ENCODE measurements around the gene PDK2.

PDK2 gene

GRCh38 chr17:50150354-50151040, 55.3 kb downstream of the PDK2 start, which contains the start of gene PPP1R9B:
PPP1R9B (minus strand) TSS chr17:50150677; CDS start chr17:50150513, 164 bp downstream.
- WGBS (ENCODE audit: extremely low coverage, insufficient coverage, insufficient read length), result no CpG with 5 or more reads among the region's 69 CpGs
- Histone ChIP-seq H2BK120ac (ENCODE audit: insufficient read depth, low read length, poor library complexity) (peak within 1 kb of the TSS; percentile 59), H3K18ac (ENCODE audit: low read length) (peak within 1 kb of the TSS; percentile 74), H3K9ac (ENCODE audit: low read length) (peak within 1 kb of the TSS; percentile 81), H3K14ac (ENCODE audit: low read length) (peak within 1 kb of the TSS; percentile 87), H3K27ac (ENCODE audit: low read depth, low read length) (peak within 1 kb of the TSS; percentile 59), H3K79me2 (ENCODE audit: control insufficient read depth, insufficient read depth, low read length, poor library complexity) (peaks cover 19% of the 10 kb centered on the region), H3K79me1 (ENCODE audit: low read length) (peaks cover 23% of the 10 kb centered on the region), H2AK5ac (ENCODE audit: low read length) (peak within 1 kb of the TSS; percentile 75), H2BK5ac (ENCODE audit: low read depth, low read length, poor library complexity) (peak within 1 kb of the TSS; percentile 71), H3K4ac (ENCODE audit: low read depth, low read length) (peak within 1 kb of the TSS; percentile 84), H4K12ac (ENCODE audit: low read depth, low read length) (peak within 1 kb of the TSS; percentile 82), H3K4me1 (ENCODE audit: control insufficient read depth in 1 of 2, insufficient read depth in 2 of 2, low read length in 2 of 2) (peaks cover 15 to 27% of the 10 kb centered on the region in 2 experiments), H4K91ac (ENCODE audit: low read depth, low read length) (peak within 1 kb of the TSS; percentile 80), H3K27me3 (ENCODE audit: insufficient read depth, low read length) (no peaks in the 10 kb centered on the region), H3K23ac (ENCODE audit: low read length) (no peak within 1 kb of the TSS), H3K36me3 (ENCODE audit: control insufficient read depth in 1 of 2, insufficient read depth in 2 of 2, low read length in 2 of 2) (peaks cover 10 to 13% of the 10 kb centered on the region in 2 experiments), H2BK12ac (ENCODE audit: low read length) (peak within 1 kb of the TSS; percentile 29), H3K9me3 (ENCODE audit: insufficient read depth, low read depth, low read length) (no peaks in the 10 kb centered on the region), H3K4me3 (ENCODE audit: low read depth, low read length) (peak within 1 kb of the TSS; percentile 85), H4K8ac (ENCODE audit: low read depth, low read length) (peak within 1 kb of the TSS; percentile 88), H3K4me2 (ENCODE audit: low read length) (peak within 1 kb of the TSS; percentile 95), H2AFZ (ENCODE audit: insufficient read depth, low read length, poor library complexity) (peak within 1 kb of the TSS; percentile 74)
- DNase-seq, result no peak

- peaks cover 5 to 8% of the 10 kb centered on the region in 2 experiments for H3K36me3 ChIP-seq (ENCODE audit: control insufficient read depth in 1 of 2, insufficient read depth in 2 of 2, low read length in 2 of 2)
- H2BK5ac ChIP-seq (ENCODE audit: low read depth, low read length, poor library complexity), result peak overlapping the region; percentile 71
- peaks cover 19% of the 10 kb centered on the region for H3K79me2 ChIP-seq (ENCODE audit: control insufficient read depth, insufficient read depth, low read length, poor library complexity)
- H3K23ac ChIP-seq (ENCODE audit: low read length), result no peak overlapping the region
- peak overlapping the region; percentile 65 for H3K27ac ChIP-seq (ENCODE audit: low read depth, low read length)
- H3K4ac ChIP-seq (ENCODE audit: low read depth, low read length), result peak overlapping the region; percentile 38
- H3K9me3 ChIP-seq (ENCODE audit: insufficient read depth, low read depth, low read length), result no peaks in the 10 kb centered on the region
- H2AFZ ChIP-seq (ENCODE audit: insufficient read depth, low read length, poor library complexity), result peak overlapping the region; percentile 9
- no CpG with 5 or more reads among the region's 40 CpGs for WGBS (ENCODE audit: extremely low coverage, insufficient coverage, insufficient read length)
- peak overlapping the region; percentile 29 for H2BK12ac ChIP-seq (ENCODE audit: low read length)
- no peaks in the 10 kb centered on the region for H3K27me3 ChIP-seq (ENCODE audit: insufficient read depth, low read length)
- H3K18ac ChIP-seq (ENCODE audit: low read length), result peak overlapping the region; percentile 12
- peak overlapping the region; percentile 92 for H4K8ac ChIP-seq (ENCODE audit: low read depth, low read length)
- H3K4me3 ChIP-seq (ENCODE audit: low read depth, low read length), result peak overlapping the region; percentile 85
- H2BK120ac ChIP-seq (ENCODE audit: insufficient read depth, low read length, poor library complexity), result peak overlapping the region; percentile 59
- H4K12ac ChIP-seq (ENCODE audit: low read depth, low read length), result peak overlapping the region; percentile 78
- H3K4me1 ChIP-seq (ENCODE audit: control insufficient read depth in 1 of 2, insufficient read depth in 2 of 2, low read length in 2 of 2), result peaks cover 15 to 27% of the 10 kb centered on the region in 2 experiments
- peaks cover 23% of the 10 kb centered on the region for H3K79me1 ChIP-seq (ENCODE audit: low read length)
- peak overlapping the region; percentile 64 for H3K14ac ChIP-seq (ENCODE audit: low read length)
- DNase-seq, result peak; percentile 86 to 93
- H2AK5ac ChIP-seq (ENCODE audit: low read length), result peak overlapping the region; percentile 75
- H4K91ac ChIP-seq (ENCODE audit: low read depth, low read length), result peak overlapping the region; percentile 71
- H3K4me2 ChIP-seq (ENCODE audit: low read length), result peak overlapping the region; percentile 95
- H3K9ac ChIP-seq (ENCODE audit: low read length), result no peak overlapping the region
Observed at GRCh38 chr17:50151041-50151936, 56.1 kb downstream of the PDK2 start.

GRCh38 chr17:50151937-50152547, 56.9 kb downstream of the PDK2 start:
- H2AFZ ChIP-seq (ENCODE audit: insufficient read depth, low read length, poor library complexity), result peak overlapping the region; percentile 80
- peak overlapping the region; percentile 78 for H2BK5ac ChIP-seq (ENCODE audit: low read depth, low read length, poor library complexity)
- H2BK12ac ChIP-seq (ENCODE audit: low read length), result peak overlapping the region; percentile 1
- peak overlapping the region; percentile 36 for H3K14ac ChIP-seq (ENCODE audit: low read length)
- peak overlapping the region; percentile 10 for H3K9ac ChIP-seq (ENCODE audit: low read length)
- WGBS (ENCODE audit: extremely low coverage, insufficient coverage, insufficient read length), result no CpG with 5 or more reads among the region's 12 CpGs
- peak overlapping the region; percentile 83 for H4K12ac ChIP-seq (ENCODE audit: low read depth, low read length)
- H3K27me3 ChIP-seq (ENCODE audit: insufficient read depth, low read length), result no peaks in the 10 kb centered on the region
- peak overlapping the region; percentile 60 for H3K4me3 ChIP-seq (ENCODE audit: low read depth, low read length)
- no peak overlapping the region for H3K23ac ChIP-seq (ENCODE audit: low read length)
- H3K4me1 ChIP-seq (ENCODE audit: control insufficient read depth in 1 of 2, insufficient read depth in 2 of 2, low read length in 2 of 2), result peaks cover 15 to 25% of the 10 kb centered on the region in 2 experiments
- peaks cover 19% of the 10 kb centered on the region for H3K79me2 ChIP-seq (ENCODE audit: control insufficient read depth, insufficient read depth, low read length, poor library complexity)
- peak overlapping the region; percentile 63 for H3K4me2 ChIP-seq (ENCODE audit: low read length)
- peaks cover 23% of the 10 kb centered on the region for H3K79me1 ChIP-seq (ENCODE audit: low read length)
- peaks cover 1 to 2% of the 10 kb centered on the region in 2 experiments for H3K36me3 ChIP-seq (ENCODE audit: control insufficient read depth in 1 of 2, insufficient read depth in 2 of 2, low read length in 2 of 2)
- peak overlapping the region; percentile 35 for H3K4ac ChIP-seq (ENCODE audit: low read depth, low read length)
- H4K8ac ChIP-seq (ENCODE audit: low read depth, low read length), result peak overlapping the region; percentile 92
- DNase-seq, result peak; percentile 85 to 87
- peak overlapping the region; percentile 65 for H3K27ac ChIP-seq (ENCODE audit: low read depth, low read length)
- H3K18ac ChIP-seq (ENCODE audit: low read length), result peak overlapping the region; percentile 66
- H4K91ac ChIP-seq (ENCODE audit: low read depth, low read length), result peak overlapping the region; percentile 90
- H3K9me3 ChIP-seq (ENCODE audit: insufficient read depth, low read depth, low read length), result no peaks in the 10 kb centered on the region
- peak overlapping the region; percentile 42 for H2AK5ac ChIP-seq (ENCODE audit: low read length)
- peak overlapping the region; percentile 50 for H2BK120ac ChIP-seq (ENCODE audit: insufficient read depth, low read length, poor library complexity)

- no peak overlapping the region for H3K14ac ChIP-seq (ENCODE audit: low read length)
- H3K4me1 ChIP-seq (ENCODE audit: control insufficient read depth in 1 of 2, insufficient read depth in 2 of 2, low read length in 2 of 2), result peaks cover 15 to 24% of the 10 kb centered on the region in 2 experiments
- H2BK120ac ChIP-seq (ENCODE audit: insufficient read depth, low read length, poor library complexity), result no peak overlapping the region
- no peaks in the 10 kb centered on the region for H3K27me3 ChIP-seq (ENCODE audit: insufficient read depth, low read length)
- peak overlapping the region; percentile 36 for H4K91ac ChIP-seq (ENCODE audit: low read depth, low read length)
- peak overlapping the region; percentile 92 for H4K8ac ChIP-seq (ENCODE audit: low read depth, low read length)
- H3K36me3 ChIP-seq (ENCODE audit: control insufficient read depth in 1 of 2, insufficient read depth in 2 of 2, low read length in 2 of 2), result no peaks in the 10 kb centered on the region
- H2BK5ac ChIP-seq (ENCODE audit: low read depth, low read length, poor library complexity), result no peak overlapping the region
- H3K27ac ChIP-seq (ENCODE audit: low read depth, low read length), result no peak overlapping the region
- no peak overlapping the region for H3K4me3 ChIP-seq (ENCODE audit: low read depth, low read length)
- no peak overlapping the region for H3K9ac ChIP-seq (ENCODE audit: low read length)
- no peaks in the 10 kb centered on the region for H3K9me3 ChIP-seq (ENCODE audit: insufficient read depth, low read depth, low read length)
- WGBS (ENCODE audit: extremely low coverage, insufficient coverage, insufficient read length), result no CpG with 5 or more reads among the region's 7 CpGs
- H3K23ac ChIP-seq (ENCODE audit: low read length), result no peak overlapping the region
- H3K4ac ChIP-seq (ENCODE audit: low read depth, low read length), result no peak overlapping the region
- no peak overlapping the region for H3K4me2 ChIP-seq (ENCODE audit: low read length)
- peak overlapping the region; percentile 59 for H2BK12ac ChIP-seq (ENCODE audit: low read length)
- H3K79me1 ChIP-seq (ENCODE audit: low read length), result peaks cover 23% of the 10 kb centered on the region
- no peak overlapping the region for H3K18ac ChIP-seq (ENCODE audit: low read length)
- H4K12ac ChIP-seq (ENCODE audit: low read depth, low read length), result peak overlapping the region; percentile 14
- peaks cover 19% of the 10 kb centered on the region for H3K79me2 ChIP-seq (ENCODE audit: control insufficient read depth, insufficient read depth, low read length, poor library complexity)
- DNase-seq, result no peak
- peak overlapping the region; percentile 23 for H2AK5ac ChIP-seq (ENCODE audit: low read length)
- no peak overlapping the region for H2AFZ ChIP-seq (ENCODE audit: insufficient read depth, low read length, poor library complexity)
Observed at GRCh38 chr17:50152736-50153135, 57.6 kb downstream of the PDK2 start.

Data from trophoblast cell (in vitro differentiated cells and primary cell).